DLD1 (cell line): Measurements from ENCODE around the gene SPINK8.
"Not testable (repeated sequence)": the region's sequence is repeated elsewhere in the genome, so short reads cannot be mapped to it uniquely, and the experiment has no call there.

Experiments used
- in situ Hi-C: cut with HindIII; loops from 2 replicates; pipeline ENCODE4 v1.10.0; 2017; ENCODE audit warnings: low sequenced_read_pairs

SPINK8 gene

GRCh38 chr3:48333346-48334245 lies at the start of gene SPINK8:
Gene SPINK8, minus strand, starts transcription at chr3:48333661. Its CDS starts 5,320 bp downstream, at chr3:48328341.
- in situ Hi-C loops: not testable (repeated sequence)

- in situ Hi-C loops: no loop called here
Observed at GRCh38 chr3:48372862-48373435, 39.5 kb upstream of the SPINK8 start.

GRCh38 chr3:48372377-48372770 lies 38.9 kb upstream of the SPINK8 start:
- in situ Hi-C loops: no loop called here

DNA sequence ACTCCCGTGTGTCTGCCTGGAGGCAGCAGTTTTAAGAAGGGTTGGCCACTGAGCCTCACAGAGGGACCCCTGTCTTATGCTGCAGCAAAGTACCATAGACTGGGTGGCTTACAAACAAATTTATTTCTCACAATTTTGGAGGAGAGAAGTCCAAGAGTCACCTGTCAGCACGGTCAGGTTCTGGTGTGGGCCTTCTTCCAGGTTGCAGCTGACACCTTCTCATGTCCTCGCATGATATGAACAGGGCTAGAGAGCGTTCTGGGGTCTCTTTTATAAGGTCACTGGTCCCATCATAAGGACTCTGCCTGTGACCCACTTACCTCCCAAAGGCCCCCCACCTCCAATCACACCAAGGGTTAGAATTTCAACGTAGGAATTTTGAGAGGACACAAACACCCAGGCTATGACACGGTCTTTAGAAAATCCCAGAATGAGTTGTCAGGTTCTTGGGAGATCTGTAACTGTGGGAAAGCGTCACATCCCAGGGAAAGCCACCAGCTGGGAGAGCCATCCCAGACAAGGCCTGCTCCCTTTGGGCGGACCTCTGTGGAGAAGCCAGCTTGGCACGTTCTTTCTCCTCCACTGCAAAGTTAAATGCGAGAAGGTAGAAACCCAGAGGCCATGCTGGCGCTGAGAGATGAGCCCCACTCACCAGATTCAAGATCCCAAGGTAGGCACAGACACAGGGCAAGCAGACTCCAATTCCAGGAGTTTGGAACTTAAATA lies 38.4 kb upstream of the SPINK8 start, which contains the start of gene FBXW12:
Gene FBXW12 (plus strand): TSS at position 569 of the 726 bp plus-strand sequence. CDS start 549 bp downstream, outside the sequence.
- in situ Hi-C loops: no loop called here

GRCh38 chr3:48370333-48370713 lies 36.9 kb upstream of the SPINK8 start:
- in situ Hi-C loops: no loop called here

DNA sequence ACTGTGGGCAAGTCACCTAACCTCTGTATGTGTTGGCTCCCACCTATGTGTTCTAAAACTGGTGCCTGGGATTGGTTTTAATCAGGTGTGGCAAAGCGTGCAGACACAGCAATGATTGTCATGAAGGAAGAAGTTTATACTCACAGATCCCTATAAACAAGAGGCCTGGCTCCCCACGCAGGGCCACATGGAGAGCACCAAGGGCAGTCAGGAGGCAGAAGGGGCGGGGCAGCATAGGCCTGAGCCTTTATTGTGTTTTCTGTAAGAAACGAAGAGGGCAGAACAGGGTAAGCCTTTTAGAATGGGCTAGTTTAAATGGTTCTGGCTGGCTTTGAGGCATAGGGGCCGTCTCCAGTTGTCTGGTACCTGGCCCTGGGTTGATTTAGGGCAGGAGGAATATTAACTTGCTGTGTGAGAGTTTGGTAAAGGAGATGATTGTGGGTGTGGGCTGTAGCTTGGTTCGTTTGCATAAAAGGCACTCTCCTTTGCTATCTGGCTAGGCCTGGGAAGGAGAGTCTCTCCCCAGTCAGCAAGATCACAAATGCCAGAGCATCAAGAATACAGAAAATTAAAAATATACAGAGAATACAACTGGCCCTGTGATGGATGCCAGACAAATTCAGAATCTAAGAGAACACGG lies 36.4 kb upstream of the SPINK8 start:
- in situ Hi-C loops: no loop called here

DNA sequence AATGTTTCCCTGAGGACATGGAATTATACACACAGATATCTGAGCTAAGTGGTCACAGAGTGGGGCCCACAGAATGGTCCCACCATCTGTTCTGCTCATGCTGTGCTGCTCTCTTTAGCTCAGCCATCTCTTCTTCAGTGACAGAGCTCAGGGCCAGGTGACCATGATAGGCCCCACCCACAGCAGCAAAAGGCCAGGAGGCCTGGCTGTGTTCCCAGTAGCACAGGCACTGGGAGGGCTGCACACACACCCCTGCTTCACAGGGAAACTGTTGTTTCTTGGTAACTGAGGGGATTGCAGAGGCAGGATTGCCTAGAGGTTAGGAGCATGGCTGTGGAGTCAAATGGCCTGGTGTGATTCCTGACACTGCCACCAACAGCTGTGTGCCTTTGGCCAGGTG lies 33.7 kb upstream of the SPINK8 start:
- in situ Hi-C loops: no loop called here

- in situ Hi-C loops: no loop called here
Observed at GRCh38 chr3:48364840-48365239, 31.4 kb upstream of the SPINK8 start.

GRCh38 chr3:48361928-48362327 lies 28.5 kb upstream of the SPINK8 start:
- in situ Hi-C loops: no loop called here

GRCh38 chr3:48356419-48356818 lies 23.0 kb upstream of the SPINK8 start:
- in situ Hi-C loops: no loop called here

DNA sequence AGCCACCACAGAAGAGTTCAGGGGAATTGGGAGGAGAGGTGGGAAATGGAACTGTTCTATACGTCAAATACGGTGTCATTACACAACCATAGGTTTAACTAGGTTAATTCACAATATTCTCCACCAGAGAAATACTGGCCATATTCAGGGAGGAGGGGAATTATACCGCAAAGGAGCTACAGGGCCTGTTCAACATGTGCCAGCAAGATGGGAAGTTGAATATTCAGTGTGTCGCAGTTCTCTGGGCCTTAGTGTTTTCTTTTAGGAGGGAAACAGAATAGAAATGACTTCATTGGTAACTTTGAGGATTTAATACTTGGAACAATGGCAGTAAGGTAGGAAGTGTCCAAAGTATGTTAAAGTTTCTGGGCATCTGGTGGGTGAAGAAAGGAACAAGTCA lies 20.5 kb upstream of the SPINK8 start:
- in situ Hi-C loops: no loop called here

DNA sequence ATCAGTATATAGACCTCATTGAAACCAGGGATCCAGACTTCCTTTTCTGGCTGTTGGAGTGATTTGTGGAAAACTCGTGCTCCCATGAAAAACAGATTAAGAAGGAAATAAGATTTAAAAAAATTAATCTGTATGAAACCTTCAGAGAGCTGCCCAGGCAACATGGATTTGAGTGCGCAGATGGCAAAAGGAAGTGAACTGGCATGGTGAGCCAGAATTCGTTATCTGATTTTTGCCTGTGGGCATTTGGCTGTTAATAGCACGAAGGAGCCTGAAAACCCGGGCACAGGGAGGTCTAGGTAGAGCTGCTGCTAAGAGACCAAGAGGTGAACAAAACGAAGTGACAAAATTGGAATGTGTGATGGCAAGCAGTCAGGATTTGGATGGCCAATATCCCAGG lies 19.1 kb upstream of the SPINK8 start:
- in situ Hi-C loops: no loop called here

DNA sequence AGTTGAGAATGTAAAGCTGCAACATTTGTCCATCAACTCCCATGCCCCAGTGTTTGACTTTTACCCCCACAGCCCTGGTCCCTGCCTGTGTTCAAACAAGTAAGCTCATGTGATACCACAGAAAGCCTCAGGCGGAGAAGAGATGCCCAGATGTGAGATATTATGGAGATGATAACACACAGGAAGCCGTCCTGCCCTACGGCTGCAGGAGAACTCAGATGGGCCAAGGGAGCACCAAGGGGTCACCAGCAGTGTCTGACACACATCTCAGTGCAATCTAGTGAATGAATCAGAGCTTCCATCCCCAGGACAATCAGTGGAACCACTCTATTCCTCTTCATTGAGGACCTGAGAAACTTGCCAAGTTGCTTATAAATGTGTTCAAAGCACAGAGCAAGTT lies 14.0 kb upstream of the SPINK8 start:
- in situ Hi-C loops: loop anchor here (10.0 kb wide), 1 partner anchor 57 kb away; no protein-coding TSS in a partner anchor

DNA sequence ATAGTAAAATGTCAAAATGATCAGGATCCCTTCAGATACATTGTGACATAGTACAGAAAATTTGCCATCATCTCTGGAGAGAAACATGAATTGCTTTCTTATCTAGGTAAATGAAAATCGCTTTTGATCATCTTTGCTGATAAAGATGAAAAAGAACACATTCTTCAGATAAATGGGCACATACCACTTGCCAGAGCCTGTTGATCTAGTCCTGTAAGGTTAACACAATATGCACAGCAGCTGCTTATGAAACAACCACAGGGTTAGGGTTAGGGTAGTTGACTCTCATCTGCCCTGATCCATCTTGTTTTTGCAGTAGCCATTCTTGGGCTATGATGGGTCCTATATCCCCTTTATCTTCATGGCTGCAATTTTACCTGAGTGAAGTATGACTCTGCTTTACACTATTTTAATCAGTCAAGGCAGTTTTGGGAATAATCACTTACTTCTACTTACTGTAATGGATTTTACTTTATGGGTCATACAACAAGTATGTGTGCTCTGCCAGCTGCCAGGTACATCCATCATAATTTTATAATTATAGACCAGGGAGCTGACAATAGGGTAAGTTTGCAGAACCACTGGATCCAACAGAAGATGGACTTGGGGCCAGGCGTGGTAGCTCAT lies 12.6 kb upstream of the SPINK8 start:
- in situ Hi-C loops: loop anchor here (10.0 kb wide), 1 partner anchor 59 kb away; no protein-coding TSS in a partner anchor

- in situ Hi-C loops: loop anchor here (10.0 kb wide), 1 partner anchor 60 kb away; no protein-coding TSS in a partner anchor
Observed at GRCh38 chr3:48344867-48345507, 11.5 kb upstream of the SPINK8 start.

DNA sequence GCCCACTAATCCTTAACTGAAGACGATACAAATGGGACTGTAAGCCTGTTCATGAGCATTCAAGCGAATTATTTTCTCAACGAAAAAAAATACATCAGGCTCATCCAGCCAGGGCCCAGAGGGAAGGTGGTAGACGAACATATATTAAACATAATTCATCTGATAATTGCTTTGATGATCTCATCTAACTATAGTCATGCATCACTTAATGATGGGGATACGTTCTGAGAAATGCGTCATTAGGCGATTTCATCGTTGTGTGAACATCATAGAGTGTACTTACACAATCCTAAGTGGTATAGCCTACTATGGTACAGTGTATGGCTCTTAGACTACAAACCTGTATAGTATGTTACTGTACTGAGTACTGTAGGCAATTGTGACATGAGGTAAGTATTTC lies 10.0 kb upstream of the SPINK8 start:
- in situ Hi-C loops: loop anchor here (10.0 kb wide), 1 partner anchor 61 kb away; no protein-coding TSS in a partner anchor

DNA sequence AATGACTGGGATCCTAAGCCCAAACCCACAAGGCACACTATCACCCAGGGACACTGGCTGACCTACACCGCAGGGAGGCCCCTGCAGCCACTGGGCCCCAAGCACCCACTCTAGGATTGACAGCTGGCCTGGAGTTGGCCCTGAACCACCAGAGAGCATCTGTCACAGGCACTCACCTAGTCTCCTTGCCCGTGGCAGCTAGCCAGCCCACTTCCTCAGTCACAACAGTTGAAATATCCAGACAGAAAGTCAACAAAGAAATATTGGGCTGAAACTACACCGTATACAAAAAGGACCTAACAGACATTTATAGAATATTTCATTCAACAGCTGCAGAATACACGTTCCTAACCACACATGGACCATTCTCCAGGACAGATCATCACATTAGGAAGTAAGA lies 5.2 kb upstream of the SPINK8 start:
- in situ Hi-C loops: no loop called here

DNA sequence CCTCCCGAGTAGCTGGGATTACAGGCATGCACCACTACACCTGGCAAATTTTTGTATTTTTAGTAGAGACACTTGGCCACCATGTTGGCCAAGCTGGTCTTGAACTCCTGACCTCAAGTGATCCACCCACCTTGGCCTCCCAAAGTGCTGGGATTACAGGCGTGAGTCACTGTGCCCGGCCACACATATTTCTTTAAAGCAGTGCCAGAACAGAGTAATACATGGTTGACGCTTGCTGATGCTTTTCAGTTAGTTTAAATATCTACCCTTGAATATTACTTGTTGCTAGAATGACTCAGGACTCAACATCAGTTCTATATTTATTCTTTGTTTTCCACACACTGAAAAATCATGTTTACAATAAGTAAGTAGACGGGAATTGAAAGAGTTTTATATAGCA lies 4.1 kb upstream of the SPINK8 start:
- in situ Hi-C loops: not testable (repeated sequence)

GRCh38 chr3:48335286-48335685 lies 1.8 kb upstream of the SPINK8 start:
- in situ Hi-C loops: not testable (repeated sequence)

- in situ Hi-C loops: no loop called here
Observed at GRCh38 chr3:48334605-48335004, 1.1 kb upstream of the SPINK8 start.
